SK-N-SH (cell line): ENCODE measurements around the gene RAE1. TPM values are rescaled to one million over a fixed set of nuclear protein-coding genes. Genes with fewer than 3 reads are reported as not detected.

Experiments
- CTCF ChIA-PET: fragments of 300-600, 350-600 bp; formaldehyde crosslinking; extraction: SDS; loops from one replicate; lab custom pipeline; 2021; lab: Yijun Ruan, JAX
- POLR2A ChIA-PET: fragments of 350-600 bp; sonication (Branson Sonifier 250); formaldehyde crosslinking; extraction: SDS; loops from one replicate; lab custom pipeline; 2020; ENCODE audit warnings: antibody characterized with exemption, inconsistent platforms; lab: Yijun Ruan, JAX
- DNase-seq: peaks from one replicate; pipeline ENCODE4 v3.0.0; 2012
- H2AFZ ChIP-seq: fragments of 200-600 bp; sonication (generic); 2 replicates; pipeline ENCODE4 v1.8.1; 2016; ENCODE audit warnings: antibody characterized with exemption, mild to moderate bottlenecking, low read depth
- H3F3A ChIP-seq: fragments of 200-600 bp; sonication (generic); replicated peaks from 2 replicates; pipeline ENCODE3; 2016; ENCODE audit warnings: antibody characterized with exemption, mild to moderate bottlenecking; ENCODE audit not compliant: insufficient read depth
- H3K27ac ChIP-seq, 2 experiments: fragments of 200-500 bp in 1 of 2; fragments of 200-600 bp in 1 of 2; sonication (Bioruptor generic) in 1 of 2; sonication (generic), shearing (Covaris generic) in 1 of 2; 2 replicates each; pipeline versions ENCODE4 v1.5.1 to v1.6.1; 2014 to 2016; ENCODE audit warnings: low read depth in 2 of 2, inconsistent platforms in 1 of 2, low read length in 1 of 2, mild to moderate bottlenecking in 1 of 2, mixed read lengths in 1 of 2
- H3K27me3 ChIP-seq: fragments of 200-600 bp; sonication (generic), shearing (Covaris generic); 2 replicates; pipeline ENCODE4 v1.6.1; 2016; ENCODE audit warnings: mixed run types; ENCODE audit not compliant: insufficient read depth
- H3K36me3 ChIP-seq, 2 experiments: fragments of 200-500 bp in 1 of 2; fragments of 200-600 bp in 1 of 2; sonication (Bioruptor generic) in 1 of 2; sonication (generic) in 1 of 2; replicated peaks in 1 of 2; 2 replicates each; pipeline versions ENCODE3 to v1.5.1; 2014 to 2016; ENCODE audit warnings: low read length in 1 of 2, mild to moderate bottlenecking in 1 of 2; ENCODE audit not compliant: insufficient read depth in 2 of 2, control insufficient read depth in 1 of 2
- H3K4me1 ChIP-seq, 2 experiments: fragments of 200-500 bp in 1 of 2; fragments of 200-600 bp in 1 of 2; sonication (Bioruptor generic) in 1 of 2; sonication (generic), shearing (Covaris generic) in 1 of 2; 2 replicates each; pipeline versions ENCODE4 v1.5.1 to v1.6.1; 2014 to 2016; ENCODE audit warnings: low read depth in 1 of 2, low read length in 1 of 2, mixed run types in 1 of 2; ENCODE audit not compliant: insufficient read depth in 2 of 2, control insufficient read depth in 1 of 2
- H3K4me2 ChIP-seq: fragments of 200-600 bp; sonication (generic), shearing (Covaris generic); 2 replicates; pipeline ENCODE4 v1.6.1; 2017; ENCODE audit warnings: mixed run types
- H3K4me3 ChIP-seq, 2 experiments: fragments of 200-500 bp in 1 of 2; fragments of 200-600 bp in 1 of 2; sonication (Bioruptor generic) in 1 of 2; sonication (generic), shearing (Covaris generic) in 1 of 2; 2 replicates each; pipeline versions ENCODE4 v1.5.1 to v1.8.1; 2014 to 2016; ENCODE audit warnings: low read depth in 2 of 2, inconsistent platforms in 1 of 2, low read length in 1 of 2, mild to moderate bottlenecking in 1 of 2, mixed read lengths in 1 of 2, moderate library complexity in 1 of 2
- H3K79me2 ChIP-seq: fragments of 200-600 bp; sonication (generic); 2 replicates; pipeline ENCODE4 v1.8.1; 2017; ENCODE audit warnings: mild to moderate bottlenecking; ENCODE audit not compliant: insufficient read depth
- H3K9ac ChIP-seq: fragments of 200-600 bp; sonication (generic); 2 replicates; pipeline ENCODE4 v1.6.1; 2017; ENCODE audit warnings: mixed run types
- H3K9me2 ChIP-seq: fragments of 200-600 bp; sonication (generic); 2 replicates; pipeline ENCODE4 v1.6.1; 2017; ENCODE audit warnings: mixed run types
- H3K9me3 ChIP-seq: fragments of 200-600 bp; sonication (generic); 2 replicates; pipeline ENCODE4 v1.6.1; 2017; ENCODE audit warnings: mixed run types, mild to moderate bottlenecking, moderate library complexity
- H4K20me1 ChIP-seq: fragments of 200-600 bp; sonication (generic); 2 replicates; pipeline ENCODE4 v1.6.1; 2017; ENCODE audit warnings: mild to moderate bottlenecking, mixed run types; ENCODE audit not compliant: insufficient read depth
- CHD2 ChIP-seq: fragments of 150-350 bp; IDR thresholded peaks from 2 replicates; pipeline ENCODE4 v1.6.1; 2018; ENCODE audit warnings: low read length; ENCODE audit not compliant: partially characterized antibody
- EP300 ChIP-seq, 2 experiments: IDR thresholded peaks; 2 replicates each; pipeline versions ENCODE4 v1.4.0 to v1.6.1; 2012; ENCODE audit warnings: borderline replicate concordance in 1 of 2, low read depth in 1 of 2, low read length in 1 of 2
- FOSL2 ChIP-seq: IDR thresholded peaks from 2 replicates; pipeline ENCODE4 v1.4.0; 2012; ENCODE audit warnings: low read depth, mild to moderate bottlenecking, moderate library complexity, borderline replicate concordance
- FOXM1 ChIP-seq: IDR thresholded peaks from 2 replicates; pipeline ENCODE4 v1.4.0; 2012; ENCODE audit warnings: low read depth, mild to moderate bottlenecking
- GABPA ChIP-seq: IDR thresholded peaks from 2 replicates; pipeline ENCODE4 v1.4.0; 2012; ENCODE audit warnings: low read depth, mild to moderate bottlenecking
- GATA2 ChIP-seq: sonication (generic); formaldehyde crosslinking; IDR thresholded peaks from 2 replicates; pipeline ENCODE4 v1.5.0; 2020; ENCODE audit warnings: mild to moderate bottlenecking, missing genetic modification reagents
- MEF2A ChIP-seq: IDR thresholded peaks from 2 replicates; pipeline ENCODE4 v1.4.0; 2012; ENCODE audit warnings: low read depth, borderline replicate concordance
- RAD21 ChIP-seq: IDR thresholded peaks from 2 replicates; pipeline ENCODE4 v1.6.1; 2012; ENCODE audit warnings: mild to moderate bottlenecking, low read length
- RCOR1 ChIP-seq: fragments of 150-350 bp; IDR thresholded peaks from 2 replicates; pipeline ENCODE4 v1.6.1; 2017; ENCODE audit warnings: antibody characterized with exemption, low read length
- RXRA ChIP-seq: IDR thresholded peaks from 2 replicates; pipeline ENCODE4 v1.4.0; 2012; ENCODE audit warnings: low read depth, mild to moderate bottlenecking, borderline replicate concordance
- SIN3A ChIP-seq: IDR thresholded peaks from 2 replicates; pipeline ENCODE4 v1.6.1; 2012; ENCODE audit warnings: low read depth, mild to moderate bottlenecking, low read length, moderate library complexity, borderline replicate concordance
- SMC3 ChIP-seq: IDR thresholded peaks from 2 replicates; pipeline ENCODE4 v1.6.1; 2012; ENCODE audit warnings: low read depth, low read length, improper control_type of control experiment
- WGBS: methylation state at CpG from one replicate; pipeline ENCODE4 v1.1.6; 2017; ENCODE audit warnings: low lambda C conversion rate; 5-methylcytosine and 5-hydroxymethylcytosine counted together
- polyA plus RNA-seq, 3 experiments: library from polyadenylated mRNA; depleted of rRNA; stranded (reverse); fragments of >200 nt; gene quantifications; 2 replicates each; pipeline ENCODE4 v1.2.3, GENCODE V29; 2012
- TF ChIP-seq, protein P1 (sequence below): fragments of 200-600 bp; sonication (generic); IDR thresholded peaks from 2 replicates; pipeline ENCODE4 v1.6.1; 2017; ENCODE audit warnings: antibody characterized with exemption, mild to moderate bottlenecking, moderate library complexity
- TF ChIP-seq, protein P2 (sequence below): fragments of 150-350 bp; IDR thresholded peaks from 2 replicates; pipeline ENCODE4 v1.6.1; 2016; ENCODE audit warnings: mild to moderate bottlenecking, low read depth, low read length
- TF ChIP-seq, protein P3 (sequence below): IDR thresholded peaks from 2 replicates; pipeline ENCODE4 v1.4.0; 2012; ENCODE audit warnings: low read depth, borderline replicate concordance
- TF ChIP-seq, protein P4 (sequence below): IDR thresholded peaks from 2 replicates; pipeline ENCODE4 v1.4.0; 2012; ENCODE audit warnings: low read depth

The RAE1 gene
- polyA plus RNA-seq, 1 of the 3 experiments (the other 2 are of a cell fraction) = 82.4 TPM

DNA sequence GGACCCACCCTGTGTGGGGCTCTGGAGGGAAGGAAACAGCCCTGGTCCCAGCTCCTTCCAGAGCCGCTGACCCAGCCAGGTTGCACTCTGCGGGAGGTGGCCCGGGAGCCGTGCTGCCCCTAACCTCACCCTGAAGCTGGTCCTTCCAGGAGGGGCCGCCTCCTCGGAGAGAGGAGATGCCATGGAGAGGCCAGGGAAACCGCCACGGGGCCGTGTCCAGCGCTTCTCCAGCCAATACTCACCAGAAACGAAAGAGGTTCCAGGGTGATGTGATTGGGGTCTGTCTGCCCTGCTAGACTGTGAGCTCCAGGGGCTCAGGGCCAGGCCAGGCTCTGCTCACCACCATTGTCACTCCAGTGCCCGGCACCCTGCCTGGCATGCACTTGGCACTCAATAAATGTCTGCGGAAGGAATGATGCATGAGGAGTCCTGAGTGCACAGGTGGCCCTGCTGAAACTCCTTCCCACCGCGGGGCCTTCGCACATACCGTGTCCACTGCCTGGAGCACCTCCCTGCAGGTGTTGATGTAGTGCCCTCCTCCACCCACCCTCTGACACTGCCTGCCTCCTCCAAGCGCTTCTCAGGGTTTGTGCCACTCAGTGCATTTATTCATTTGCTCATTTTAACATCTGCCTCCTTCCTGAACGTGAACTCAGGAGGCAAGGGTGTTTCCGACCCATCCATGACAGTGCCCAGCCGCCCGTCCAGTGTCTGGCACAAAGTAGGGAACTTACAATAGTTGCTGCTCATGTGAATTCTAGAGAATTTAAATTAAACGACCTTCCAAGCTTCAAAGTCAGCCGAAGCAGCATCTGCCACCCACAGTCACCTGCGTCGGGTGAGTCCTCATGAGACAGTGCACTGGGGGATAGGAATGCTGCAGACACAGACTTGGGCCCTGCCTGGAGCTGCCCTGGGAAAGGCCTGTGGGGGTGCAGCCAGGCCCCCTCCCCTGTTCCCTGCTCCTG, 70.5 kb downstream of the RAE1 start:
- Histone ChIP-seq H3K4me1 (no peaks in the 10 kb centered on the region), H3K79me2 (no peaks in the 10 kb centered on the region), H3K9me2 (no peaks in the 10 kb centered on the region), H3K27ac (no peak overlapping the region), H4K20me1 (no peaks in the 10 kb centered on the region), H2AFZ (no peak overlapping the region), H3F3A (peaks cover 3% of the 10 kb centered on the region), H3K27me3 (no peaks in the 10 kb centered on the region), H3K36me3 (no peaks in the 10 kb centered on the region), H3K9ac (no peak overlapping the region), H3K4me3 (no peak overlapping the region), H3K4me2 (no peak overlapping the region), H3K9me3 (no peaks in the 10 kb centered on the region)
- WGBS = 71% methylated on average over 12 of the region's 26 CpGs
- POLR2A ChIA-PET = no interaction called here
- TF ChIP-seq EP300 (IDR thresholded peaks at IDR 0.05; ENCODE audit: borderline replicate concordance in 1 of 2, low read depth in 1 of 2, low read length in 1 of 2) (no peak), GABPA (no peak), RAD21 (no peak), GATA2 (CRISPR knock-in tag) (no peak), SMC3 (no peak), RXRA (no peak), CHD2 (no peak), MEF2A (no peak), SIN3A (no peak), FOSL2 (no peak)
- DNase-seq = no peak
- CTCF ChIA-PET = interaction anchor here (1.3 to 1.6 kb wide), 2 partner anchors 49 to 175 kb away, joined by 3 to 4 read pairs; no protein-coding TSS in a partner anchor

DNA sequence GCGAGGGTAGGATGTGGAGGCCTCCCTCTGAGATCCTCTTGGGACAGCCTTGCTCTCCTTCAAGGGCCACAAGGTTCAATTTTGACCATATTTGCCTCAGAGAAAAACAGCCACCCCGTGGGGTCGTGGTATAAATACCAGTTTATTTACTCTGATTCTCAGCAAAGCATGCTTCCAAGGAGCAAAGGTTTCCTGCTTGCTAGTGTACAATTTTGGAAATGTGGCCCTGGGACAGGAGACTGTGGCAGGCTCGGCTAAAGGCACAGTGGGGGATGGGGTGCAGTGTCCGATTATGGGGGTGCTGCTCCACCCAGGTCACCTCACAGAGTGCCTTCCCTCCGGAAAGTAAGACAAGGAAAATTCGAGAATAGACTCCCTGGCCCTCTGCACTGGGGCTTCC, 71.2 kb downstream of the RAE1 start:
- WGBS = 38% methylated on average over 5 of the region's 7 CpGs

More for the DNA sequence above, 71.2 kb downstream of the RAE1 start:
- Histone ChIP-seq H3K36me3 (no peaks in the 10 kb centered on the region), H3K27ac (no peak overlapping the region), H3K4me2 (no peak overlapping the region), H3K27me3 (no peaks in the 10 kb centered on the region), H2AFZ (no peak overlapping the region), H3K9me2 (no peaks in the 10 kb centered on the region), H3K4me3 (no peak overlapping the region), H3F3A (peaks cover 3% of the 10 kb centered on the region), H3K9ac (no peak overlapping the region), H3K9me3 (no peaks in the 10 kb centered on the region), H3K4me1 (no peaks in the 10 kb centered on the region), H4K20me1 (no peaks in the 10 kb centered on the region), H3K79me2 (no peaks in the 10 kb centered on the region)
- ChIA-PET CTCF (no interaction called here), POLR2A (no interaction called here)
- TF ChIP-seq MEF2A = no peak
- TF ChIP-seq, protein P1, sequence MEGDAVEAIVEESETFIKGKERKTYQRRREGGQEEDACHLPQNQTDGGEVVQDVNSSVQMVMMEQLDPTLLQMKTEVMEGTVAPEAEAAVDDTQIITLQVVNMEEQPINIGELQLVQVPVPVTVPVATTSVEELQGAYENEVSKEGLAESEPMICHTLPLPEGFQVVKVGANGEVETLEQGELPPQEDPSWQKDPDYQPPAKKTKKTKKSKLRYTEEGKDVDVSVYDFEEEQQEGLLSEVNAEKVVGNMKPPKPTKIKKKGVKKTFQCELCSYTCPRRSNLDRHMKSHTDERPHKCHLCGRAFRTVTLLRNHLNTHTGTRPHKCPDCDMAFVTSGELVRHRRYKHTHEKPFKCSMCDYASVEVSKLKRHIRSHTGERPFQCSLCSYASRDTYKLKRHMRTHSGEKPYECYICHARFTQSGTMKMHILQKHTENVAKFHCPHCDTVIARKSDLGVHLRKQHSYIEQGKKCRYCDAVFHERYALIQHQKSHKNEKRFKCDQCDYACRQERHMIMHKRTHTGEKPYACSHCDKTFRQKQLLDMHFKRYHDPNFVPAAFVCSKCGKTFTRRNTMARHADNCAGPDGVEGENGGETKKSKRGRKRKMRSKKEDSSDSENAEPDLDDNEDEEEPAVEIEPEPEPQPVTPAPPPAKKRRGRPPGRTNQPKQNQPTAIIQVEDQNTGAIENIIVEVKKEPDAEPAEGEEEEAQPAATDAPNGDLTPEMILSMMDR = no peak
- TF ChIP-seq FOXM1 = no peak
- no peak for TF ChIP-seq CHD2
- no peak for TF ChIP-seq SIN3A
- TF ChIP-seq RXRA = no peak
- no peak for TF ChIP-seq EP300 (IDR thresholded peaks at IDR 0.05; ENCODE audit: borderline replicate concordance in 1 of 2, low read depth in 1 of 2, low read length in 1 of 2)
- TF ChIP-seq, protein P2, sequence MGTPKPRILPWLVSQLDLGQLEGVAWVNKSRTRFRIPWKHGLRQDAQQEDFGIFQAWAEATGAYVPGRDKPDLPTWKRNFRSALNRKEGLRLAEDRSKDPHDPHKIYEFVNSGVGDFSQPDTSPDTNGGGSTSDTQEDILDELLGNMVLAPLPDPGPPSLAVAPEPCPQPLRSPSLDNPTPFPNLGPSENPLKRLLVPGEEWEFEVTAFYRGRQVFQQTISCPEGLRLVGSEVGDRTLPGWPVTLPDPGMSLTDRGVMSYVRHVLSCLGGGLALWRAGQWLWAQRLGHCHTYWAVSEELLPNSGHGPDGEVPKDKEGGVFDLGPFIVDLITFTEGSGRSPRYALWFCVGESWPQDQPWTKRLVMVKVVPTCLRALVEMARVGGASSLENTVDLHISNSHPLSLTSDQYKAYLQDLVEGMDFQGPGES = no peak
- no peak for TF ChIP-seq RCOR1
- TF ChIP-seq, protein P3, sequence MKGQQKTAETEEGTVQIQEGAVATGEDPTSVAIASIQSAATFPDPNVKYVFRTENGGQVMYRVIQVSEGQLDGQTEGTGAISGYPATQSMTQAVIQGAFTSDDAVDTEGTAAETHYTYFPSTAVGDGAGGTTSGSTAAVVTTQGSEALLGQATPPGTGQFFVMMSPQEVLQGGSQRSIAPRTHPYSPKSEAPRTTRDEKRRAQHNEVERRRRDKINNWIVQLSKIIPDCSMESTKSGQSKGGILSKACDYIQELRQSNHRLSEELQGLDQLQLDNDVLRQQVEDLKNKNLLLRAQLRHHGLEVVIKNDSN = no peak
- TF ChIP-seq, protein P4, sequence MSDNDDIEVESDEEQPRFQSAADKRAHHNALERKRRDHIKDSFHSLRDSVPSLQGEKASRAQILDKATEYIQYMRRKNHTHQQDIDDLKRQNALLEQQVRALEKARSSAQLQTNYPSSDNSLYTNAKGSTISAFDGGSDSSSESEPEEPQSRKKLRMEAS = no peak
- DNase-seq = no peak
